ENCODE measurements around the gene STK32B.

The STK32B gene

GRCh38 chr4:5456296-5456845, 405.1 kb downstream of the STK32B start:
- Histone ChIP-seq H3F3A (ENCODE audit: low read depth) (no peaks in the 10 kb centered on the region), H3K27me3 (ENCODE audit: insufficient read depth, low read length, poor library complexity, severe bottlenecking) (no peaks in the 10 kb centered on the region), H3K9me3 (ENCODE audit: insufficient read depth, low read depth, low read length) (no peaks in the 10 kb centered on the region; the same call in 1 of the 2 replicates), H3K4me1 (ENCODE audit: insufficient read depth, low read length, poor library complexity, severe bottlenecking) (no peaks in the 10 kb centered on the region), H3K9me2 (replicated peaks; ENCODE audit: low read depth, low read length) (no peaks in the 10 kb centered on the region), H2AFZ (ENCODE audit: low read length) (no peak overlapping the region), H3K9ac (ENCODE audit: low read depth, low read length, poor library complexity, severe bottlenecking) (no peak overlapping the region), H3K36me3 (ENCODE audit: insufficient read depth, low read length) (no peaks in the 10 kb centered on the region), H4K20me1 (ENCODE audit: insufficient read depth, low read length, poor library complexity, severe bottlenecking) (no peaks in the 10 kb centered on the region), H3K79me2 (ENCODE audit: insufficient read depth, low read length) (no peaks in the 10 kb centered on the region), H3K4me3 (ENCODE audit: low read length, poor library complexity, severe bottlenecking) (no peak overlapping the region), H3K4me2 (ENCODE audit: low read depth, low read length, poor library complexity, severe bottlenecking) (no peak overlapping the region)
- TF ChIP-seq EZH2phosphoT487 (IDR thresholded peaks at IDR 0.05; ENCODE audit: borderline replicate concordance) = no peak
- TF ChIP-seq, protein P1, sequence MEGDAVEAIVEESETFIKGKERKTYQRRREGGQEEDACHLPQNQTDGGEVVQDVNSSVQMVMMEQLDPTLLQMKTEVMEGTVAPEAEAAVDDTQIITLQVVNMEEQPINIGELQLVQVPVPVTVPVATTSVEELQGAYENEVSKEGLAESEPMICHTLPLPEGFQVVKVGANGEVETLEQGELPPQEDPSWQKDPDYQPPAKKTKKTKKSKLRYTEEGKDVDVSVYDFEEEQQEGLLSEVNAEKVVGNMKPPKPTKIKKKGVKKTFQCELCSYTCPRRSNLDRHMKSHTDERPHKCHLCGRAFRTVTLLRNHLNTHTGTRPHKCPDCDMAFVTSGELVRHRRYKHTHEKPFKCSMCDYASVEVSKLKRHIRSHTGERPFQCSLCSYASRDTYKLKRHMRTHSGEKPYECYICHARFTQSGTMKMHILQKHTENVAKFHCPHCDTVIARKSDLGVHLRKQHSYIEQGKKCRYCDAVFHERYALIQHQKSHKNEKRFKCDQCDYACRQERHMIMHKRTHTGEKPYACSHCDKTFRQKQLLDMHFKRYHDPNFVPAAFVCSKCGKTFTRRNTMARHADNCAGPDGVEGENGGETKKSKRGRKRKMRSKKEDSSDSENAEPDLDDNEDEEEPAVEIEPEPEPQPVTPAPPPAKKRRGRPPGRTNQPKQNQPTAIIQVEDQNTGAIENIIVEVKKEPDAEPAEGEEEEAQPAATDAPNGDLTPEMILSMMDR (conservative IDR thresholded peaks at IDR 0.05; ENCODE audit: low read length) = no peak

GRCh38 chr4:5458676-5459075, 407.4 kb downstream of the STK32B start:
- H3K27me3 ChIP-seq (ENCODE audit: insufficient read depth, low read length, poor library complexity, severe bottlenecking) = no peaks in the 10 kb centered on the region
- no peak overlapping the region for H3K9ac ChIP-seq (ENCODE audit: low read depth, low read length, poor library complexity, severe bottlenecking)
- H3K79me2 ChIP-seq (ENCODE audit: insufficient read depth, low read length) = no peaks in the 10 kb centered on the region
- H3K9me3 ChIP-seq (ENCODE audit: insufficient read depth, low read depth, low read length) = no peaks in the 10 kb centered on the region; the same call in 1 of the 2 replicates
- H3K36me3 ChIP-seq (ENCODE audit: insufficient read depth, low read length) = no peaks in the 10 kb centered on the region
- H3F3A ChIP-seq (ENCODE audit: low read depth) = no peaks in the 10 kb centered on the region
- no peaks in the 10 kb centered on the region for H4K20me1 ChIP-seq (ENCODE audit: insufficient read depth, low read length, poor library complexity, severe bottlenecking)
- H3K4me2 ChIP-seq (ENCODE audit: low read depth, low read length, poor library complexity, severe bottlenecking) = no peak overlapping the region
- H3K4me3 ChIP-seq (ENCODE audit: low read length, poor library complexity, severe bottlenecking) = no peak overlapping the region
- H3K4me1 ChIP-seq (ENCODE audit: insufficient read depth, low read length, poor library complexity, severe bottlenecking) = no peaks in the 10 kb centered on the region
- no peaks in the 10 kb centered on the region for H3K9me2 ChIP-seq (replicated peaks; ENCODE audit: low read depth, low read length)
- no peak overlapping the region for H2AFZ ChIP-seq (ENCODE audit: low read length)
- TF ChIP-seq, protein P1 (conservative IDR thresholded peaks at IDR 0.05; ENCODE audit: low read length) = no peak
- TF ChIP-seq EZH2phosphoT487 (IDR thresholded peaks at IDR 0.05; ENCODE audit: borderline replicate concordance) = no peak

DNA sequence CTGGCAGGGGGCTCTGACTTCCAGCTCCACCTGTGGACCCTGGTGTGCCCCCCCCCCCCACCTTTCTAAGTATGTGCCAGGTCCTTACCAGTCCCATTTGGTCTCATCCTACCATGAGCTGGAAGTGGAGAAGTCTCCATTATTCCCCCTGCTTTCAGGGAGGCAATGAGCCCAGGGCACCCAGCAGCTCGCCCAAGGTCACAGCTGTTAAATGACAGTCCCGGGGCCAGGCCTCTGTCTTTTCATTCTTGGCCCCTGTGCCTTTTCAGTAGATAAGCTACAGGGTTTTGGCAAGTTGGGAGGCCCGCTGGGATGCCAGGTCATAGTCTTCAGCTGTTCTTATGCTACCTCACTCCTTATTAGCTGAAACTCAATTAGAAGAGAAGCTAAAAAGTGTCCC, 408.0 kb downstream of the STK32B start:
- no peaks in the 10 kb centered on the region for H3F3A ChIP-seq (ENCODE audit: low read depth)
- no peaks in the 10 kb centered on the region; the same call in 1 of the 2 replicates for H3K9me3 ChIP-seq (ENCODE audit: insufficient read depth, low read depth, low read length)
- no peaks in the 10 kb centered on the region for H3K27me3 ChIP-seq (ENCODE audit: insufficient read depth, low read length, poor library complexity, severe bottlenecking)
- no peaks in the 10 kb centered on the region for H4K20me1 ChIP-seq (ENCODE audit: insufficient read depth, low read length, poor library complexity, severe bottlenecking)
- no peaks in the 10 kb centered on the region for H3K9me2 ChIP-seq (replicated peaks; ENCODE audit: low read depth, low read length)
- no peak overlapping the region for H3K4me2 ChIP-seq (ENCODE audit: low read depth, low read length, poor library complexity, severe bottlenecking)
- TF ChIP-seq, protein P1 (conservative IDR thresholded peaks at IDR 0.05; ENCODE audit: low read length) = no peak
- no peak overlapping the region for H3K9ac ChIP-seq (ENCODE audit: low read depth, low read length, poor library complexity, severe bottlenecking)
- H3K79me2 ChIP-seq (ENCODE audit: insufficient read depth, low read length) = no peaks in the 10 kb centered on the region
- H3K4me1 ChIP-seq (ENCODE audit: insufficient read depth, low read length, poor library complexity, severe bottlenecking) = no peaks in the 10 kb centered on the region
- H2AFZ ChIP-seq (ENCODE audit: low read length) = no peak overlapping the region
- no peaks in the 10 kb centered on the region for H3K36me3 ChIP-seq (ENCODE audit: insufficient read depth, low read length)
- no peak overlapping the region for H3K4me3 ChIP-seq (ENCODE audit: low read length, poor library complexity, severe bottlenecking)

All from Loucy (cell line).